HG02885 (cell line): ENCODE measurements around the gene SSR3.
"Not testable (repeated sequence)": the region's sequence is repeated elsewhere in the genome, so short reads cannot be mapped to it uniquely, and the experiment has no call there.

Source experiments
- ATAC-seq: cut with Tn5 transposase; IDR thresholded peaks from one replicate; pipeline ENCODE4 v1.9.1; 2021; ENCODE audit warnings: mild to moderate bottlenecking; ENCODE audit not compliant: unreplicated experiment, poor library complexity

Gene SSR3

GRCh38 chr3:156554842-156555687 lies at the start of gene SSR3:
Gene SSR3 (minus strand): TSS chr3:156555117. CDS start chr3:156555089, 28 bp downstream.
- ATAC-seq, result peak; percentile 99

- ATAC-seq, result no peak
These were observed 49.2 kb upstream of the SSR3 start for GRCh38 chr3:156604064-156604641.

- no peak for ATAC-seq
These were observed 48.6 kb upstream of the SSR3 start for GRCh38 chr3:156603379-156604017.

GRCh38 chr3:156602424-156602823 lies 47.5 kb upstream of the SSR3 start:
- peak; percentile 54 for ATAC-seq

GRCh38 chr3:156601497-156601896 lies 46.6 kb upstream of the SSR3 start:
- ATAC-seq, result no peak

GRCh38 chr3:156600834-156601233 lies 45.9 kb upstream of the SSR3 start:
- no peak for ATAC-seq

GRCh38 chr3:156599089-156599874 lies 44.4 kb upstream of the SSR3 start:
- ATAC-seq, result no peak

GRCh38 chr3:156598413-156598812 lies 43.5 kb upstream of the SSR3 start:
- no peak for ATAC-seq

- no peak for ATAC-seq
These were observed 39.3 kb upstream of the SSR3 start for GRCh38 chr3:156594219-156594683.

GRCh38 chr3:156593814-156594213 lies 38.9 kb upstream of the SSR3 start:
- ATAC-seq, result no peak

- not testable (repeated sequence) for ATAC-seq
These were observed 34.9 kb upstream of the SSR3 start for GRCh38 chr3:156589806-156590205.

GRCh38 chr3:156587760-156588069 lies 32.8 kb upstream of the SSR3 start:
- ATAC-seq, result peak; percentile 36

GRCh38 chr3:156586905-156587759 lies 32.2 kb upstream of the SSR3 start:
- ATAC-seq, result peak; percentile 79

- no peak for ATAC-seq
These were observed 28.6 kb upstream of the SSR3 start for GRCh38 chr3:156583469-156583868.

- peak; percentile 43 for ATAC-seq
These were observed 27.7 kb upstream of the SSR3 start for GRCh38 chr3:156582532-156583183.

- ATAC-seq, result no peak
These were observed 27.0 kb upstream of the SSR3 start for GRCh38 chr3:156581954-156582353.

GRCh38 chr3:156581033-156581432 lies 26.1 kb upstream of the SSR3 start:
- no peak for ATAC-seq

GRCh38 chr3:156579427-156579851 lies 24.5 kb upstream of the SSR3 start:
- ATAC-seq, result no peak

- ATAC-seq, result no peak
These were observed 22.8 kb upstream of the SSR3 start for GRCh38 chr3:156577736-156578135.
